AG08395 (cell line): ENCODE data around the gene CARD11.
"Not testable (repeated sequence)": the region's sequence is repeated elsewhere in the genome, so short reads cannot be mapped to it uniquely, and the experiment has no call there.

Experiments
- DNase-seq: peaks from one replicate; pipeline ENCODE4 v3.0.0; 2012; ENCODE audit warnings: mixed read lengths, low spot score

Gene CARD11

DNA sequence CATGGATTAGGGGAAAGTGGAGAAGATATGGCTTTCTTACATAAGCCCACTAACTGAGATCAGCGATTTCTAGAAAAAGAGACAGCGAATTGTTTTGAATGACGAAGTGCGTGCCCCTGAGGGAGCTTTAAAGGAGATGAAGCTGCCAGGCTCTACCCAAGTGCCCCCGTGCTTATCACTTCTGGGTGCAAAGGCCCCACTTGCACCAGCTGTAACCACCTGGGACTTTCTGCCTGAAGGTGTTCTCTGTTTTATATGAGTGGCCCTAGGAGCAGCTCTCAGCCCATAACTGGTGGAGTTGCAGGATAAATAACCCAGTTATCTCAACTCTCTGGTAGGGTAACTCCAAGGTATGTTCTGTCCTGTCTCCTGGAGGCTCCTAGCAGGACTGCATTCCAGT lies 20.4 kb upstream of the CARD11 start:
- no peak for DNase-seq

DNA sequence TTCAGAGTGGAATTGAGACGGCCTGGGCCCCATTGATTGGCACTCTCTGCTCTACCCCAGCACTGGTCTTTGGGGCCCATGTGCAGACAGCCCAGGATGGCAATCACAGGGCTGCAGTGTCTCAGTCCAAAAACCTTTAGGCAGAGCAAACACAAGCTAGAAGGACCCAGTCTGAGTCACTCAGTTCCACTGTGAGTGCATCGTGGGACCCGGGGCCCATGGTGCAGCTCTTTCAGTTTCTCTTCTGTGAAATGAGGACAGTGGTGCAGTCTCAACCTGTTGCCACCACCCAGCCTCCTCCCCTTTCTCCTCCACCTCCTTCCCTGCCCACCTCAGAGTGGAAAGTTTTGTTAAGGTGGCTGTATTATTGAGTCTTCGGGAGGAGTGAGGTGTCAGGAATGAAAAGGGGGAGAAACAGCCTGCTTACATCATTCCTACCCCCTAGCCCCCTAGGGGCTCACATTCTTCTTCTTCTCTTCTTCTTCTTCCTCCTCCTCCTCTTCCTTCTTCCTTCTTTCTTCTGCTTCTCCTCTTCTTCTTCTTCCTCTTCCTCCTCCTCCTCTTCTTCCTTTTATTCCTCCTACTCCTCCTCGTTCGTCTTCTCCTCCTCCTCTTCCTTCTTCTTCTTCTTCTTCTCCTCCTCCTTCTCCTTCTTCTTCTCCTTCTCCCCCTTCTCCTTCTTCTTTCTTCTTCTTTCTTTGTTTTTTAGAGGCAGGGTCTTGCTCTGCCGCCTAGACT lies 19.5 kb upstream of the CARD11 start:
- no peak for DNase-seq

DNA sequence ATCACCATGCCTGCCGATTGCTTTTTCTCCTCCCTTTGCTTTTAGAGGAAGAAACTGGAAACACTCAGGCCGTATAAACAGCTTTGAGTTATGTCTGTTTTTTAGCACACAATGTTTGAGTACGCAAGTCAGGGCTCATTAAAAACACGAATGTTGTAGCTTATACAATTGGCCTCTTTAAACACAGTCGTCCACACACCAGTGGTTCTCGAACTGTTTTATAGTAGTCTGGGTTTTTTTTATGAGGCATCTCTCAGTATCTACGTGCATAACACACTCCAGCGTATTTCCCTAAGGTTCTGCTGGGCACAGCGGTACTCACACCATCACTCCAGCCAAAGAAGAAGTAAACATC lies 13.4 kb upstream of the CARD11 start:
- DNase-seq: no peak

DNA sequence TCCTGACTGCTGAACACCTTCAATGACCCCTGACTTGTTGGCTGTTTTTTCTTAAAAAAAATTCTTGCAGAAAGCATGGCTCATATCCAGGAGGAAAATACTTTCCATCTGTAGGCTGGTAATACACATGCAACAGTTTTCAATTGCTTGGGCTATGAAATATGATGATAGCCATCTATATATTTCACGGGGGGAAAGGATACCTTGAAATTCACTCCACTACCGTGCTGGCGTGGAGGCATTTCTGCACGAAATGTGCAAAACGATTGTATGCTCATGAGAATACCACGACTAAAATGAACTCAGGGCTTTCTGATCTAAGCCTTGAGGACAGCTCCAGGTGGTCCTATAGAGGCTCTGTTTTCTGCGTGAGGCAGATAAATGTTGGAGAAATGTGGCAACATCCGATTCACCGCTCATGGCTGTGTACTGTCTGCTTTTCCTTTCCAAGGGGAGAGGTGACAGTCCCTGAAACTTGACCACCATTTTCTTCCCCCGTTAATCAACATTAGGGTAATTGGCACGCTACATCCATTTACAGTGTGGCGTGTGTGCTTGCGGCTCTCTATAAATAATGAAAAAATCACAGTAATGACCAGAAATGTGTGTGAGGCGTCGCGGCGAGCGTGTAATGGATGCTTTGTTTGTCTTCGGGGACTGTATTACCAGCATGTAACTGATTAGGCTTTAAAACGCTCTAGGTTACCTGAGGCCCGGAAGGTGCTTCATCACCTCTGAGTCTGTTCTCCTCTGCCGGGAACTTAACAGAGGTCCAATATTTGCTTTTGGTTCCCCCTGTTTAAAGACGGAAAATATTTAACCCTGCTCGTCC lies 12.8 kb upstream of the CARD11 start:
- DNase-seq: no peak

DNA sequence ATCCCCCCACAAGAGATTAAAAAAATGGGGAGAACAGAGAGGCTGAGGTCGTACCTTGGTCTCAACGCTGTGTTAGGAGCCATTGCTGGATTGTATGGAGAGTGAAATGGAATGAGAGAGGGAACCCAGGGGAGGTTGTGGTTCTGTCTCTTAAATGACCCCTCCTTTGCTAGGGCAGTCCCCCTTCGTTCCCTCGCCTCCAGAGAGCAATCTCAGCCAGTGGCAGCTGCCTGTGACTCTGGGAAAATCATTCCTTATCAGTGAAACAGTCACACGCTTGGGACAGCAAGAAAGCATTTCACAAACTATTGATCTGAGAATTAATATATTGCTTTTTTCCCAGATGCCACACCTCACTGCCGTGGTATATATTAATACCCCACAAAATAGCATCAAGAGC lies 12.0 kb upstream of the CARD11 start:
- DNase-seq: no peak

DNA sequence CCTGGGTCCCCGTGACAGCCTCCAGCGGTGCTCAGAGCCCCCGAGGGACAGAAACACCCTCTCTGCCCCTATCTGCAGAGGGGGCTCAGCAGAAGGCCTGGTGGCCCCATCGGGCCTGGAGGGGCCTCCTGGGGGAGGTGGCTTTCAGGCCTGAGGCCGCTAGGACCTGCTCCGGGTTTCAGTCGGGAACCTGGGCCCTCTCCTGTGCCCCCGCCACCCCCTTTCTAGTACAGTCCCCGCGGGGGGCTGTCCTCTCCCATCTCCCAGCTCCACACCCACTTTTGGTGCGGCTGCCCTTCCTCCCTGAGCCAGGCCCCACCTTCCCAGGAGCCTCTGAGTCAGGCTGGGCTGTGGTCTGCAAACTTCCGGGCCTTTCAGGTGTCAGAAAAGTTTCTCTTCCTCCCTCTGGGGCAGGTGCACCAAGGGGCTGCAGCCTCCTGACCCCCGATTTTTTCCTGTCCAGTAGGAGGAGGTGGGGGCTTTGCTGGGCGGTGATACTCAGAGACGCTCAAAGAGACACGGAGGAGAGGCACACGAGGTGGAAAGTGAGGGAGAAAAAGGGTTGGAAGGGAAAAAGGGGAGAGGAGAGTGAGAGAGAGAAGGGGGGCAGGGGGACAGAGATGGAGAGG lies 692 bp downstream of the CARD11 start:
- no peak for DNase-seq

DNA sequence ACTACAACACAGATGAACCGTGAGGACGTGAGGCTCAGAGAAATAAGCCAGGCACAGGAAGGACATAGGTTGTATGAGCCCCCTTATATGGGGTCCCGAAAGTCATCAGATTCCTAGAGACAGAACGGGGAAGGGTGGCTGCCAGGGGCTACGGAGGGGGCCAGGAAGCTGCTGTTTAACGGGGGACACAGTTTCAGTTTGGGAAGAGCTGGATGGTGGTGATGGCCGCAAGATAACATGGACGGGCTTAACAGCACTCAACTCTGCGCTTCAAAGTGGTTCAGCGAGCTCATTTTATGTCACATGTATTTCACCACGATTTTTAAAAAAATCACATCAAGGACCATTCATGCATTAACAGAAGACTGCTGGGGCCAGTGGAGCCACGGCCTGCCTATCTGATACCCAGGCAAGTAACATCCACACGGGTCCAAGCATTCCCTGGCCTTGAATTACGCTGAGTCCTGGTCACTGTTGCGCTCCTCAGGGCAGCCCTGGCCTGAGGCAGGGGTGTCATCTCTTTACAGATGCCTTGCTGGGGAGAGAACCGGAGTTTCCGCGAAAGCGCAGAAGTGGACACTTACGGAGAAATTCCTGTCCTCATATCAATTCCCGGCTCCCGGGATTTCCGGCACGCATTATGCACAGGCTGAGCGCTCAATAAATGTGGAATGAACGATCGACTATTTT lies 1.5 kb downstream of the CARD11 start:
- no peak for DNase-seq

DNA sequence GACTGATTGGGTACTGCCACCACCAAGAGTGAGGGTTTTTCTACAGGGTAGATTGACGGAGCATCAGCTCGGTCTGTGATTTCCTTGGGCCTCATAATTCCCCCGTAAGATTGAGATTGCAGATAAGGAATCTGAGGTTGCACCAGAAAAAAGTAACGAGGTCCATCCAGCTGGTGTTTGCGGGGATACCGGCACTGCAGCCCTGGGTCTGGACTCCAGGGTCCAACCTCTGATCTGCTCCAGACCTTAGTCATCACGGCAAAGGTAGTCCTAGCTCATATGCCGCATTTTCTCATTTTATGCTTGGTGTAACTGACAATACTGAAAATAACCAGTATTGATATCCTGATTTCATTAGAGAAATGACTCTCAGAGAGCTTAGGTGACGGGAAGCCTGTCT lies 3.9 kb downstream of the CARD11 start:
- no peak for DNase-seq

DNA sequence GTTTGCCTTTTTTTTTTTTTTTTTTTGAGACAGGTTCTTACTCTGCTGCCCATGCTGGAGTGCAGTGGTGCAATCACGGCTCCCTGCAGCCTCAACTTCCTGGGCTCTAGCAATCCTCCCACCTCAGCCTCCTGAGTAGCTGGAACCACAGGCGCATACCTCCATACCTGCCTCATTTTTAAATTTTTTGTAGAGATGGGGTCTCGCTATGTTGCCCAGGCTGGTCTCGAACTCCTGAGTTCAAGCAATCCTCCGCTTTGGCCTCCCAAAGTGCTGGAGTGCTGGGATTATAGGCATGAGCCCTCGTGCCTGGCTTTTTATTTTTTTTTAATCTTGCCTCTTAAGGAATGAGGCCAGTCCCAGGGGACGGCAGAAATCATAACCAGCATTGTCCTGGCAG lies 5.7 kb downstream of the CARD11 start:
- not testable (repeated sequence) for DNase-seq

DNA sequence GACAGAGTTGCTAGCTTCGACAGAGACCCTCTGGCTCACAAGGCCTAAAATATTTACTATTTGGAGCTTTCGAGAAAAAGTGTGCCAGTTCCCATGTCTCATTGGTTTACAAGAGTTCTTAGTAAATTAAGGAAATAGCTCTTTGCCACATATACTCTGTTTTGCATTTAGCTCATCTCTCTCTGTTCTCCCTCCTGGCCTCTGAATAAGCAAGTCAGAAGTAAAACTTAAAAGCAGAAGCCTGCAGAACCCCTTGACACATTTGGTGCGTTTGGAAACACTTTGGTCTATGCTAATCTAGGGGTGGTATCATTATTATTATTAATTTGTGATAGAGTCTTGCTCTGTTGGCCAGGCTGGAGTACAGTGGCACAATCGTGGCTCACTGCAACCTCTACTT lies 6.4 kb downstream of the CARD11 start:
- DNase-seq: no peak

DNA sequence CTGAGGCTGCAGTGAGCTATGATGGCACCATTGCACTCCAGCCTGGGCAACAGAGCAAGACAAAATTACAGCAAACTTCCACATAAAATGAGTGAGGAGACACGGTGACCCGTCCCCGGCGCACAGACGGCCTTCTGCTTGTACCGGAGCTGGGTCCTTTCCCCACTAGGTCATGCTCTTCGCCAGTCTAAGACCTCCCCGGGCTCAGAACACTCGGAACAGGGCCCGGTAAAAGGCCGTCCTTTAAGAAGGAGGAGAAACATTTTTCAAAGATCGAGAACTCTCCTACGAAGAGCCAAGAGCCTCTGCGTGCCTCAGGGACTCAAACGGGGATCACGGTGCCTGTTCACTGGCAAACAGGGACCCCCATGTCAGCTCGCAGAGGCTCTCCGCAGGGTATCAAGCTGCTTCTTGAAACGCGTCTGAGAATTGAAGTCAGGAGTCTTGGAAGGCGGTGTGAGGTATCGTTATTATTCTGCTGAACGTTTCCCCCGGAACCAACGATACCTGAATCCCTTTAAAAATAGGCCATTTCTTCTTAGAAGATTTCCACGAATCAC lies 9.0 kb downstream of the CARD11 start:
- no peak for DNase-seq

DNA sequence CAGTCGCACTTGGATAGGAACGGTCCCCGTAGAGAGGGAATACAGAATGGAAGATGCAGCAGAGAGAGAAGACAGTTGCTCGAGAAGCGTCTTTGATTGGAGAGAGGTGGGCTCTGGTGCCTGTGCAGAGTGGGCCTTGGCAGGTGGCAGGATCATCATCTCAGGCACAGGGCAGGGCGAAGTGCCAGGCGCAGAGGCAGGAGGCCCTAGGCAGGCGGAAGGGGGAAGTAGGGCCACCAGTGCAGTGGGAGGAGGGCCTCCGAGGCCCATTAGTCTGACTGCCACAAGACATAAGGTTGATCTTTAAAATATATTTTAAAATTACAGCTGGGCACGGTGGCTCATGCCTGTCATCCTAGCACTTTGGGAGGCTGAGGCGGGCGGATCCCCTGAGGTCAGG lies 10.1 kb downstream of the CARD11 start:
- no peak for DNase-seq

DNA sequence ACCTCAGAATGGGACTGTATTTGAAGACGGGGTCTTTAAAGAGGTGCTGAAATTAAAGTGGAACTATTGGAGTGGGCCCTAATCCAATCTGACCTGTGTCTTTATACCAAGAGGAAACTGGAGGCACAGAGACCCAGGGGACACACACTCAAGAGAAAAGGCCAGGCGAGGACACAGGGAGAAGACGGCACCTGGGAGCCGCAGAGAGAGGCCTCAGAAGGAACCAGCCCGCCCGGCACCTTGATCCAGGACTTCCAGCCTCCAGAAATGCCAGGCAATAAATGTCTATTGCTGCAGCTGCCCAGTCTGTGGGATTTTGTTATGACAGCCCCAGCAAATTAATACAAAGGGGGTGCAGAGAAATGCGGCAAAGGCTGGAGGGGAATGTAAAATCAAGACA lies 10.5 kb downstream of the CARD11 start:
- no peak for DNase-seq

DNA sequence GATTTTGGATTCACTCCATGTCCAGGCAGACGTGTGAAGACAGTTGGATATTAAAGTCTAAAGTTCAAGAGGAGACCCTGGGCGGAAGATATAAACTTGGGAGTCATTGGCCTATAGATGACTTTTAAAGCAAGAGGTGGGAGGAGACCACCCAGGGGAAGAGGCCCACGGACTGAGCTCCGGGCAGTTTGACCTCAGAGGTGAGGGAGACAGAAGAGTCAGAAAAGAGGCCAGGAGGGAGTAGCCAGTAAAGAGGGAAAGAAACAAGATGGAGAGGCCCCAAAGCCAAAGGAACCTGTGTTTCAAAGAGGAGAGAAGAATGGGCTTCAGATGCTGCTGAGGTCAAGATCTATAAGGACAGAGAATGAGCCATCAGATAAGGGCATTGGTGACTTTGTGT lies 11.4 kb downstream of the CARD11 start:
- no peak for DNase-seq

DNA sequence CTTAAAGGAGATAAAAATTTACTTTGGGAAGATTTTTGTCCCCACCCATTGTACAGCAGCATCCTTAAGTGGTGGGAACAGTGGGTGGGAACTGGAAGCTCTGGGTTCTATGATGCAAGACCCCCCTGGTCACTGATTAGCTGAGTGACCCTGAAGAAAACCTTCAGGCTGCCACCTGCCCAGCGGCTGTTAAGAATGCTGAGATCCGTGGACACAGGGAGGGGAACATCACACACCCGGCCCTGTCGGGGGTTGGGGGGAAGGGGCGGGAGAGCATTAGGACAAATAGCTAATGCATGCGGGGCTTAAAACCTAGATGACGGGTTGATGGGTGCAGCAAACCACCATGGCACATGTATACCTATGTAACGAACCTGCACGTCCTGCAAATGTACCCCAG lies 14.5 kb downstream of the CARD11 start:
- no peak for DNase-seq

DNA sequence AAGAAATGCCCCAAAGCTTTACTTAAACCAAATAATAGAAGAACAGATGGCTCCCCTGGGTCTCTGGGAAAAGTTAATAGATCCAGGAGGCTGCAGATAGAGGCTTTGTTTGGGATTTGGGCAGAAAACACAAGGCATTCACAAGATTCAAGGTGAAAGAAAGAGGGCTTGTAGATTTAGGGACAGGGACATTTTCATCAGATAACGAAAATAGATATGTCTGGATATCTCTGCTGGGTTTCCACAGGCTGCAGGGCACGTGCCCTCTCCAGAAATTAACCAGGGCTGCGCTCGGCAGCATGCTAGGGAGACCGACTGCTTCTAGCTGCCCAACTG lies 14.9 kb downstream of the CARD11 start:
- no peak for DNase-seq

DNA sequence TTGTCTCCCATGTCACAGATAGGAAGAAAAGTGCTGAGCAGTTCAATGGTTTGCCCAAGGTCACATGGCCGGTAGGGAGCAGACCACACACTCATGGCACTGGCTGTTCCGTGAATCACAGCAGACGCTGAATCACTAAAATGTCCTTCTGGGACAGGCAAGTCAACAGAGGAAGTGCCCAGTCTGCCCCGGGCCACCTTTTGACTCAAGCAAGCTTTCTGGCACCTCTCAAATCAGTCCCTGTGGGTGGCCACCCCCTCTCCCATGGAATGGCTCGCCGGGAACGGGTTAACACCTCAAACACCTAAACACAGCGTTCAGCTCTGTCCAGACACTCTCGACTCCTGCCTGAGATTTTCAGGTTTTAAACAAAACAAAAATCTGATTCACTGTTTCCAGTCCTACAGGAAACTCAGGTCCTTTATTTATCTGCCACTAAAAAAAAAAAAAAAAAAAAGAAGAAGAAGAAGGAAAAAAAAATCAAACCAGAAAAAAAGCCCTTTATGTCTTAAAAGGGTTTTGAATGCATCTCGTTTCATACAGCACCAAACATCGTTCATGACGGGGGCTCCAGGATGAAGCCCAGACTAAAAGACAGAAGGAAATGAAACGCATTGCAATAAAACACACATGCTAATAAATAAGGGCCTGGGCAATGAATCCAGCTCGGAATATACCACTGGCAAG lies 15.5 kb downstream of the CARD11 start:
- DNase-seq: no peak

DNA sequence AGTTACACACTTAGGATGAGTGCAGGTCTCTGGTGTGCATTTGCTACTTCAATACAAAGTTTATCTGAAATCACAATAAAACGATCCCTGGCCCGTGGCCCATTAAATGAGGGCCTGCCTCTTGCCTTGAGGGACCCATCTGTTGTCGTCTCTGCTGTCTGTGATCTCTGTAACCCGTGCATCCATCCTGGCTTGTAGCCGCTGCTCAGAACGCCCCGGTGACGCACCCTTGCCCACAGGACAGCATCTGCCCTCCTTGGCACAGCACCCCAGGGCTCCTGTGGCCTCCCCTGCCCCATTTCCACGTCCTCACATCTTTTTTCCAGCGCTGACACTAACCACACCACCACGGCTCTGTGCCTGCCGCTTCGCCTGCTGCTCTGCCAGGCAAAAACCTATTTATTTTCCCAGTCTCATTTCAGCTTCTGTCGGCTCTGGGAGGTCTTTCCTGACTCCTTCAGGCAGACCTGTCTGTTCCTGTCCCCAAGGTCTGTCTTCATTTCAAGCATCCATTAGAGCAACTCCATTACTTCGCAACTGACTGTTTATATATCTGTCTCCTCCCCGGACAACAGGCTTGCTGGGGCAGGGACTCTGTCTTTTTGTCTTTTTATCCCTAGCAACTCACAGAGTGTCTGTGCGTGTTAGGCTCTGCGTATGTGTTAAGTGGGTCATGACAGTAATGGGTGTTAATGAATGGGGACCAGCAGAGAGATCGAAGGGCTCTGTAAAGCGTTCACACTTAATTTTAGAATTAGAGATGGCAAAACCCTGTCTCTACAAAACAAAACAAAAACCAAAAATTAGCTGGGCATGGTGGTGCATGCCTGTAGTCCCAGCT lies 16.4 kb downstream of the CARD11 start:
- DNase-seq: no peak

DNA sequence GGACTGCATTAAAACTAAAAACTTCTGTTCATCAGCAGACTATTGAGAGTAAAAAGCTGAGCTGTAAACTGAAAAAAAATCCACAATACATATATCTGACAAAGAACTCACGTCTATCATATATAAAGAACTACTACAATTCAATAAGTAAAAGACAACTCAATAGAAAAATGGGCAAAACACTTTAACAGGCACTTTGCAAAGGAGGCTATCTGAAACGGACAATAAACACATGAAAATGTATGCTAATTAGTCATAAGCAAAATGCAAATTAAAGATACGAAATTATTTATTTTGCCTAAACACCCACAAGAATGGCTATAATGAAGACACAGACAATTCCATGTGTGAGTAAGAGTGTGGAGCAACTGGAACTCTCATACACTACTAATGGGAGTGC lies 18.1 kb downstream of the CARD11 start:
- DNase-seq: no peak

DNA sequence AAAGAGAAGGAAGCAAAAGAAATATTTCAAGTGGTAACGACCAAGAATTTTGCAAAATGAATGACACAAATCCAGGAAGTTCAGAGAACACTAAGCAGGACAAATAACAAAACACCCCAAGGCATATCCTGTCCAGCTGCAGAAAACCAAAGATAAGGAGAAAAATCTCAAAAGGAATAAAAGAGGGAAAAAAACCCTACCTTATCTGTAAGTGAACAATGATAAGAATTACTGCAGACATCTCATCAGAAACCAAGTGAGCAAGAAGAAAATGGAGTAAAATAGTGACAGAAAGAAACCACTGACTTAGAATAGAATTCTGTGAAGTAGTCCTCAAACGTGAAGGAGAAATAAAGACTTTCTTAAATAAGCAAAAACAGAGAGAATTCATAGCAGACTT lies 21.8 kb downstream of the CARD11 start:
- DNase-seq: no peak

DNA sequence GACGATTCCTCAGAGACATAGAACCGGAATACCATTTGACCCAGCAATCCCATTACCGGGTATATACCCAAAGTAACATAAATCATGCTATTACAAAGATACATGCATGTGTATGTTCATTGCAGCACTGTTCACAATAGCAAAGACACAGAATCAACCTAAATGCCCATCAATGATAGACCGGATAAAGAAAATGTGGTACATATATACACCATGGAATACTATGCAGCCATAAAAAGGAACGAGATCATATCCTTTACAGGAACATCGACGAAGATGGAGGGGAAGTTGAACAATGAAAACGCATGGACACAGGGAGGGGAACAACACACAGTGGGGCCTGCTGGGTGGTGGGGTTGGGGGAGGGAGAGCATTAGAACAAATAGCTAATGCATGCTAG lies 22.4 kb downstream of the CARD11 start:
- DNase-seq: not testable (repeated sequence)
